NCI-H510A treated with DMSO at 0.1 percent for 48 hours (cell line): ENCODE results near the gene HSD3B7.

Experiments used
- DNase-seq: peaks from one replicate; lab custom pipeline; 2025; lab: John Stamatoyannopoulos, UW

Gene HSD3B7

GRCh38 chr16:31023252-31023602 is 38.2 kb downstream of the HSD3B7 start:
- no peak for DNase-seq

- no peak for DNase-seq
Observed at GRCh38 chr16:31023627-31024226, 38.7 kb downstream of the HSD3B7 start.

GRCh38 chr16:31025339-31025738 is 40.3 kb downstream of the HSD3B7 start:
- no peak for DNase-seq

GRCh38 chr16:31029272-31029671 is 44.3 kb downstream of the HSD3B7 start:
- DNase-seq: no peak

GRCh38 chr16:31031276-31031675 is 46.3 kb downstream of the HSD3B7 start:
- DNase-seq: no peak

GRCh38 chr16:31032736-31033708 is 48.0 kb downstream of the HSD3B7 start, which contains the start of gene STX4:
TSS of gene STX4 (plus strand) at chr16:31033558. CDS start at chr16:31033806, 248 bp downstream.
- peak; percentile 97 for DNase-seq

GRCh38 chr16:31033709-31034492 is 48.9 kb downstream of the HSD3B7 start:
- DNase-seq: peak; percentile 85

- DNase-seq: no peak
Observed at GRCh38 chr16:31036691-31037090, 51.7 kb downstream of the HSD3B7 start.
